ENCODE data around the gene HSPB8. TPM values are rescaled to one million over a fixed set of nuclear protein-coding genes. Genes with fewer than 3 reads are reported as not detected.

HSPB8 gene
- polyA plus RNA-seq, 1 of the 3 experiments (the other 2 are of a cell fraction) = 1.2 TPM

GRCh38 chr12:119202544-119202943, 23.8 kb downstream of the HSPB8 start:
- no peaks in the 10 kb centered on the region for H3K9me2 ChIP-seq
- CTCF ChIA-PET = interaction anchor here (0.6 kb wide), 1 partner anchor 13 kb away, joined by 4 read pairs; no protein-coding TSS in a partner anchor

More at GRCh38 chr12:119202544-119202943, 23.8 kb downstream of the HSPB8 start:
- Histone ChIP-seq H3K9me3 (no peaks in the 10 kb centered on the region), H3K4me2 (no peak overlapping the region), H3K27me3 (ENCODE audit: insufficient read depth) (no peaks in the 10 kb centered on the region), H3F3A (replicated peaks; ENCODE audit: insufficient read depth) (no peaks in the 10 kb centered on the region), H3K27ac (ENCODE audit: low read depth in 2 of 2, low read length in 1 of 2) (no peak overlapping the region), H3K4me3 (ENCODE audit: low read depth in 2 of 2, low read length in 1 of 2) (no peak overlapping the region), H2AFZ (ENCODE audit: low read depth) (no peak overlapping the region), H3K4me1 (ENCODE audit: control insufficient read depth in 1 of 2, insufficient read depth in 2 of 2, low read depth in 1 of 2, low read length in 1 of 2) (peaks cover 0 to 12% of the 10 kb centered on the region in 2 experiments; a peak in 1 of 4 replicates), H4K20me1 (ENCODE audit: insufficient read depth) (no peaks in the 10 kb centered on the region), H3K79me2 (ENCODE audit: insufficient read depth) (no peaks in the 10 kb centered on the region), H3K9ac (no peak overlapping the region), H3K36me3 (replicated peaks in 1 of 2; ENCODE audit: control insufficient read depth in 1 of 2, insufficient read depth in 2 of 2, low read length in 1 of 2) (no peaks in the 10 kb centered on the region)
- DNase-seq = no peak
- TF ChIP-seq FOSL2 (IDR thresholded peaks at IDR 0.05; ENCODE audit: borderline replicate concordance, low read depth) = no peak
- no peak for TF ChIP-seq MAX (IDR thresholded peaks at IDR 0.05; ENCODE audit: low read depth)
- no peak for TF ChIP-seq MEF2A (IDR thresholded peaks at IDR 0.05; ENCODE audit: borderline replicate concordance, low read depth)
- TF ChIP-seq CHD2 (IDR thresholded peaks at IDR 0.05; ENCODE audit: low read length, partially characterized antibody) = no peak
- no peak for TF ChIP-seq EZH2phosphoT487 (IDR thresholded peaks at IDR 0.05; ENCODE audit: borderline replicate concordance, low read depth)
- no peak for TF ChIP-seq TCF12 (IDR thresholded peaks at IDR 0.05)
- TF ChIP-seq ELF1 (IDR thresholded peaks at IDR 0.05) = no peak
- no peak for TF ChIP-seq RAD21 (IDR thresholded peaks at IDR 0.05; ENCODE audit: low read length)
- TF ChIP-seq USF1 (IDR thresholded peaks at IDR 0.05; ENCODE audit: borderline replicate concordance, low read depth) = no peak
- no peak for TF ChIP-seq CTCF (IDR thresholded peaks at IDR 0.05)
- no peak for TF ChIP-seq SIN3A (IDR thresholded peaks at IDR 0.05; ENCODE audit: borderline replicate concordance, low read depth, low read length)
- TF ChIP-seq FOXJ3 (CRISPR knock-in tag; IDR thresholded peaks at IDR 0.05) = no peak
- TF ChIP-seq EP300 (IDR thresholded peaks at IDR 0.05; ENCODE audit: borderline replicate concordance in 1 of 2, low read depth in 1 of 2, low read length in 1 of 2) = no peak
- no peak for TF ChIP-seq TAF1 (IDR thresholded peaks at IDR 0.05; ENCODE audit: borderline replicate concordance, low read depth, low read length)
- TF ChIP-seq SMC3 (IDR thresholded peaks at IDR 0.05; ENCODE audit: low read depth, low read length) = no peak
- TF ChIP-seq GATA2 (CRISPR knock-in tag; IDR thresholded peaks at IDR 0.05) = no peak
- no peak for TF ChIP-seq TEAD4 (IDR thresholded peaks at IDR 0.05; ENCODE audit: borderline replicate concordance, insufficient read depth)
- no peak for TF ChIP-seq USF2 (IDR thresholded peaks at IDR 0.05; ENCODE audit: borderline replicate concordance, low read depth, low read length)
- POLR2A ChIA-PET = no interaction called here
- WGBS (ENCODE audit: low lambda C conversion rate) = 7% methylated on average over 2 of the region's 2 CpGs

Measured in SK-N-SH (cell line).